WTC11 (cell line): ENCODE results near the gene DAB1. TPM values are rescaled to one million over a fixed set of nuclear protein-coding genes. Genes with fewer than 3 reads are reported as not detected.

Experiments used
- ATAC-seq: fragments of 200-7000 bp; cut with Tn5 transposase; 2 replicates; pipeline ENCODE4 v1.10.0; 2021; ENCODE audit warnings: mild to moderate bottlenecking, moderate library complexity
- CTCF ChIA-PET: fragments of 300-600 bp; sonication (Branson Sonifier 250); formaldehyde crosslinking; loops from one replicate; lab custom pipeline; 2021; ENCODE audit warnings: antibody characterized with exemption; lab: Charles Lee
- POLR2A ChIA-PET: fragments of 350-600 bp; sonication (Branson Sonifier 250); formaldehyde crosslinking; loops from one replicate; lab custom pipeline; 2021; ENCODE audit warnings: antibody characterized with exemption; lab: Charles Lee
- DNase-seq: peaks from one replicate; pipeline ENCODE4 v3.0.0; 2021; ENCODE audit warnings: low spot score
- H3K27ac Mint-ChIP-seq: 2 replicates; pipeline ENCODE4 v1.8.0; 2021; ENCODE audit warnings: mixed read lengths
- H3K27me3 Mint-ChIP-seq: 2 replicates; pipeline ENCODE4 v1.8.0; 2021; ENCODE audit warnings: low read depth, mild to moderate bottlenecking, moderate library complexity, mixed read lengths
- H3K36me3 Mint-ChIP-seq: 2 replicates; pipeline ENCODE4 v1.8.0; 2021; ENCODE audit warnings: mixed read lengths
- H3K4me1 Mint-ChIP-seq: 2 replicates; pipeline ENCODE4 v1.8.0; 2022; ENCODE audit warnings: mixed read lengths
- H3K4me3 Mint-ChIP-seq: 2 replicates; pipeline ENCODE4 v1.8.0; 2021; ENCODE audit warnings: mild to moderate bottlenecking, moderate library complexity, mixed read lengths
- H3K9me3 Mint-ChIP-seq: 2 replicates; pipeline ENCODE4 v1.8.0; 2021; ENCODE audit warnings: mixed read lengths
- EMX1 ChIP-seq: fragments of 250-450 bp; sonication (Bioruptor Pico); IDR thresholded peaks from 2 replicates; pipeline ENCODE4 v1.8.0; 2021; ENCODE audit warnings: mild to moderate bottlenecking
- ESRRA ChIP-seq: sonication (generic); formaldehyde crosslinking; IDR thresholded peaks from 2 replicates; pipeline ENCODE4 v1.8.1; 2022; ENCODE audit warnings: mild to moderate bottlenecking, missing genetic modification reagents, borderline replicate concordance
- ETV6 ChIP-seq: sonication (generic); formaldehyde crosslinking; IDR thresholded peaks from 2 replicates; pipeline ENCODE4 v1.8.1; 2022; ENCODE audit warnings: mild to moderate bottlenecking, missing genetic modification reagents
- FOXK1 ChIP-seq: sonication (generic); formaldehyde crosslinking; IDR thresholded peaks from 2 replicates; pipeline ENCODE4 v1.8.0; 2022; ENCODE audit warnings: mild to moderate bottlenecking, moderate library complexity, missing genetic modification reagents
- FOXP1 ChIP-seq: sonication (generic); formaldehyde crosslinking; IDR thresholded peaks from 2 replicates; pipeline ENCODE4 v1.8.0; 2022; ENCODE audit warnings: missing genetic modification reagents, mild to moderate bottlenecking, moderate library complexity, borderline replicate concordance
- GTF2I ChIP-seq: fragments of 250-450 bp; sonication (Bioruptor Pico); conservative IDR thresholded peaks from 2 replicates; pipeline ENCODE4 v1.4.0; 2021; ENCODE audit warnings: mild to moderate bottlenecking
- JUN ChIP-seq: sonication (generic); formaldehyde crosslinking; IDR thresholded peaks from 2 replicates; pipeline ENCODE4 v1.8.0; 2023; ENCODE audit warnings: mild to moderate bottlenecking, missing genetic modification reagents
- MXD4 ChIP-seq: fragments of 250-450 bp; sonication (Bioruptor Pico); IDR thresholded peaks from 2 replicates; pipeline ENCODE4 v1.8.0; 2021; ENCODE audit warnings: mild to moderate bottlenecking, moderate library complexity, borderline replicate concordance
- NFYB ChIP-seq: sonication (generic); formaldehyde crosslinking; conservative IDR thresholded peaks from 2 replicates; pipeline ENCODE4 v1.8.0; 2022; ENCODE audit warnings: low read depth, missing genetic modification reagents
- NR3C1 ChIP-seq: sonication (generic); formaldehyde crosslinking; conservative IDR thresholded peaks from 2 replicates; pipeline ENCODE4 v1.8.1; 2023; ENCODE audit warnings: low read depth, mild to moderate bottlenecking, missing genetic modification reagents
- TEAD1 ChIP-seq: sonication (generic); formaldehyde crosslinking; IDR thresholded peaks from 2 replicates; pipeline ENCODE4 v1.8.0; 2022; ENCODE audit warnings: mild to moderate bottlenecking, missing genetic modification reagents
- ZNF232 ChIP-seq: sonication (generic); formaldehyde crosslinking; IDR thresholded peaks from 2 replicates; pipeline ENCODE4 v1.8.0; 2022; ENCODE audit warnings: mild to moderate bottlenecking, missing genetic modification reagents
- ZNF671 ChIP-seq: fragments of 250-450 bp; sonication (Bioruptor Pico); IDR thresholded peaks from 2 replicates; pipeline ENCODE4 v1.8.0; 2021; ENCODE audit warnings: mild to moderate bottlenecking
- total RNA-seq: library from RNA; stranded (reverse); gene quantifications from 3 replicates; pipeline ENCODE4 v1.2.3, GENCODE V29; 2021
- TF ChIP-seq, protein P1 (sequence below): sonication (generic); formaldehyde crosslinking; IDR thresholded peaks from 2 replicates; pipeline ENCODE4 v1.8.1; 2023; ENCODE audit warnings: mild to moderate bottlenecking, missing genetic modification reagents
- TF ChIP-seq, protein P2 (sequence below): sonication (generic); formaldehyde crosslinking; IDR thresholded peaks from 2 replicates; pipeline ENCODE4 v1.8.1; 2023; ENCODE audit warnings: mild to moderate bottlenecking, moderate library complexity, missing genetic modification reagents
- TF ChIP-seq, protein P3 (sequence below): sonication (generic); formaldehyde crosslinking; IDR thresholded peaks from 2 replicates; pipeline ENCODE4 v1.8.0; 2023; ENCODE audit warnings: missing genetic modification reagents
- TF ChIP-seq, protein P4 (sequence below): sonication (generic); formaldehyde crosslinking; IDR thresholded peaks from 2 replicates; pipeline ENCODE4 v1.8.0; 2023; ENCODE audit warnings: mild to moderate bottlenecking, missing genetic modification reagents
- TF ChIP-seq, protein P5 (sequence below): sonication (generic); formaldehyde crosslinking; IDR thresholded peaks from 2 replicates; pipeline ENCODE4 v1.8.0; 2023; ENCODE audit warnings: missing genetic modification reagents, mild to moderate bottlenecking, borderline replicate concordance

The DAB1 gene
- total RNA-seq, 1 experiment from 2014 or later, result 10.7 TPM

DNA sequence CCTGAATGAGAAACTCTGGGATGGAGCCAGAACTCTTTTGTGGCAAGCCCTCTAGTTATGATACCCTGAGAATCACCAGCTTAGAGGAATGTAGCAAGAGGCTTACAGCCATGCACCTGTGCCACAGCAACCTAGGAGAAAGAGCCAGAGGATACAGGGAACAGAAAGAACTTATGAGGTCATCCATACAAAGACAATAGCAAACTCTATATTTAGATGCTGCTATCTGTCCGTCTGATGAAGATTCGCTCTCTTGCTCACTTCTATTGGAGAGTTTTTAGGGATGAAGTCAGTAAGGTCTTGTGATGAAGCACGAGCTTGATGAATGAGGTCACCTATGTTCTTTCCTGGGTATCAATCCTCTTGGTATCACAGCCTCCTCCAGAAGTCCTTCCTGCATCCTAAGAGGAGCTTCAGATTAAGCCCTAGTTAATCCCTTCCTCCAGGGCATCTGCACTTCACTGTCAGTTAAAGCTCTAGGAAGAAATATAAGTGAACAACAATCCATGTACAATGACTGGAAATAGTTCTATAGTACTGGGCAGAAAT is 185.6 kb downstream of the DAB1 start:
- CTCF ChIA-PET, result no interaction called here
- no peaks in the 10 kb centered on the region; the same call in 1 of the 2 replicates for H3K27me3 Mint-ChIP-seq
- no peaks in the 10 kb centered on the region for H3K36me3 Mint-ChIP-seq
- no peak for ATAC-seq
- no peak overlapping the region for H3K27ac Mint-ChIP-seq
- no peaks in the 10 kb centered on the region for H3K9me3 Mint-ChIP-seq
- TF ChIP-seq ZNF671, result no peak
- TF ChIP-seq EMX1, result no peak
- TF ChIP-seq, protein P1, sequence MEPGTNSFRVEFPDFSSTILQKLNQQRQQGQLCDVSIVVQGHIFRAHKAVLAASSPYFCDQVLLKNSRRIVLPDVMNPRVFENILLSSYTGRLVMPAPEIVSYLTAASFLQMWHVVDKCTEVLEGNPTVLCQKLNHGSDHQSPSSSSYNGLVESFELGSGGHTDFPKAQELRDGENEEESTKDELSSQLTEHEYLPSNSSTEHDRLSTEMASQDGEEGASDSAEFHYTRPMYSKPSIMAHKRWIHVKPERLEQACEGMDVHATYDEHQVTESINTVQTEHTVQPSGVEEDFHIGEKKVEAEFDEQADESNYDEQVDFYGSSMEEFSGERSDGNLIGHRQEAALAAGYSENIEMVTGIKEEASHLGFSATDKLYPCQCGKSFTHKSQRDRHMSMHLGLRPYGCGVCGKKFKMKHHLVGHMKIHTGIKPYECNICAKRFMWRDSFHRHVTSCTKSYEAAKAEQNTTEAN (CRISPR knock-in tag), result no peak
- no peak for TF ChIP-seq JUN (CRISPR knock-in tag)
- TF ChIP-seq, protein P2, sequence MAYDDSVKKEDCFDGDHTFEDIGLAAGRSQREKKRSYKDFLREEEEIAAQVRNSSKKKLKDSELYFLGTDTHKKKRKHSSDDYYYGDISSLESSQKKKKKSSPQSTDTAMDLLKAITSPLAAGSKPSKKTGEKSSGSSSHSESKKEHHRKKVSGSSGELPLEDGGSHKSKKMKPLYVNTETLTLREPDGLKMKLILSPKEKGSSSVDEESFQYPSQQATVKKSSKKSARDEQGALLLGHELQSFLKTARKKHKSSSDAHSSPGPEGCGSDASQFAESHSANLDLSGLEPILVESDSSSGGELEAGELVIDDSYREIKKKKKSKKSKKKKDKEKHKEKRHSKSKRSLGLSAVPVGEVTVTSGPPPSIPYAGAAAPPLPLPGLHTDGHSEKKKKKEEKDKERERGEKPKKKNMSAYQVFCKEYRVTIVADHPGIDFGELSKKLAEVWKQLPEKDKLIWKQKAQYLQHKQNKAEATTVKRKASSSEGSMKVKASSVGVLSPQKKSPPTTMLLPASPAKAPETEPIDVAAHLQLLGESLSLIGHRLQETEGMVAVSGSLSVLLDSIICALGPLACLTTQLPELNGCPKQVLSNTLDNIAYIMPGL (CRISPR knock-in tag), result no peak
- TF ChIP-seq MXD4 (CRISPR knock-in tag), result no peak
- no peak for TF ChIP-seq TEAD1 (CRISPR knock-in tag)
- TF ChIP-seq ESRRA, result no peak
- TF ChIP-seq NR3C1 (CRISPR knock-in tag), result no peak
- TF ChIP-seq FOXK1 (CRISPR knock-in tag), result no peak
- TF ChIP-seq, protein P3, sequence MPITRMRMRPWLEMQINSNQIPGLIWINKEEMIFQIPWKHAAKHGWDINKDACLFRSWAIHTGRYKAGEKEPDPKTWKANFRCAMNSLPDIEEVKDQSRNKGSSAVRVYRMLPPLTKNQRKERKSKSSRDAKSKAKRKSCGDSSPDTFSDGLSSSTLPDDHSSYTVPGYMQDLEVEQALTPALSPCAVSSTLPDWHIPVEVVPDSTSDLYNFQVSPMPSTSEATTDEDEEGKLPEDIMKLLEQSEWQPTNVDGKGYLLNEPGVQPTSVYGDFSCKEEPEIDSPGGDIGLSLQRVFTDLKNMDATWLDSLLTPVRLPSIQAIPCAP (CRISPR knock-in tag), result no peak
- TF ChIP-seq NFYB (CRISPR knock-in tag), result no peak
- TF ChIP-seq, protein P4, sequence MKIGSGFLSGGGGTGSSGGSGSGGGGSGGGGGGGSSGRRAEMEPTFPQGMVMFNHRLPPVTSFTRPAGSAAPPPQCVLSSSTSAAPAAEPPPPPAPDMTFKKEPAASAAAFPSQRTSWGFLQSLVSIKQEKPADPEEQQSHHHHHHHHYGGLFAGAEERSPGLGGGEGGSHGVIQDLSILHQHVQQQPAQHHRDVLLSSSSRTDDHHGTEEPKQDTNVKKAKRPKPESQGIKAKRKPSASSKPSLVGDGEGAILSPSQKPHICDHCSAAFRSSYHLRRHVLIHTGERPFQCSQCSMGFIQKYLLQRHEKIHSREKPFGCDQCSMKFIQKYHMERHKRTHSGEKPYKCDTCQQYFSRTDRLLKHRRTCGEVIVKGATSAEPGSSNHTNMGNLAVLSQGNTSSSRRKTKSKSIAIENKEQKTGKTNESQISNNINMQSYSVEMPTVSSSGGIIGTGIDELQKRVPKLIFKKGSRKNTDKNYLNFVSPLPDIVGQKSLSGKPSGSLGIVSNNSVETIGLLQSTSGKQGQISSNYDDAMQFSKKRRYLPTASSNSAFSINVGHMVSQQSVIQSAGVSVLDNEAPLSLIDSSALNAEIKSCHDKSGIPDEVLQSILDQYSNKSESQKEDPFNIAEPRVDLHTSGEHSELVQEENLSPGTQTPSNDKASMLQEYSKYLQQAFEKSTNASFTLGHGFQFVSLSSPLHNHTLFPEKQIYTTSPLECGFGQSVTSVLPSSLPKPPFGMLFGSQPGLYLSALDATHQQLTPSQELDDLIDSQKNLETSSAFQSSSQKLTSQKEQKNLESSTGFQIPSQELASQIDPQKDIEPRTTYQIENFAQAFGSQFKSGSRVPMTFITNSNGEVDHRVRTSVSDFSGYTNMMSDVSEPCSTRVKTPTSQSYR (CRISPR knock-in tag), result no peak
- no peak for TF ChIP-seq ZNF232 (CRISPR knock-in tag)
- TF ChIP-seq FOXP1 (CRISPR knock-in tag), result no peak
- TF ChIP-seq, protein P5, sequence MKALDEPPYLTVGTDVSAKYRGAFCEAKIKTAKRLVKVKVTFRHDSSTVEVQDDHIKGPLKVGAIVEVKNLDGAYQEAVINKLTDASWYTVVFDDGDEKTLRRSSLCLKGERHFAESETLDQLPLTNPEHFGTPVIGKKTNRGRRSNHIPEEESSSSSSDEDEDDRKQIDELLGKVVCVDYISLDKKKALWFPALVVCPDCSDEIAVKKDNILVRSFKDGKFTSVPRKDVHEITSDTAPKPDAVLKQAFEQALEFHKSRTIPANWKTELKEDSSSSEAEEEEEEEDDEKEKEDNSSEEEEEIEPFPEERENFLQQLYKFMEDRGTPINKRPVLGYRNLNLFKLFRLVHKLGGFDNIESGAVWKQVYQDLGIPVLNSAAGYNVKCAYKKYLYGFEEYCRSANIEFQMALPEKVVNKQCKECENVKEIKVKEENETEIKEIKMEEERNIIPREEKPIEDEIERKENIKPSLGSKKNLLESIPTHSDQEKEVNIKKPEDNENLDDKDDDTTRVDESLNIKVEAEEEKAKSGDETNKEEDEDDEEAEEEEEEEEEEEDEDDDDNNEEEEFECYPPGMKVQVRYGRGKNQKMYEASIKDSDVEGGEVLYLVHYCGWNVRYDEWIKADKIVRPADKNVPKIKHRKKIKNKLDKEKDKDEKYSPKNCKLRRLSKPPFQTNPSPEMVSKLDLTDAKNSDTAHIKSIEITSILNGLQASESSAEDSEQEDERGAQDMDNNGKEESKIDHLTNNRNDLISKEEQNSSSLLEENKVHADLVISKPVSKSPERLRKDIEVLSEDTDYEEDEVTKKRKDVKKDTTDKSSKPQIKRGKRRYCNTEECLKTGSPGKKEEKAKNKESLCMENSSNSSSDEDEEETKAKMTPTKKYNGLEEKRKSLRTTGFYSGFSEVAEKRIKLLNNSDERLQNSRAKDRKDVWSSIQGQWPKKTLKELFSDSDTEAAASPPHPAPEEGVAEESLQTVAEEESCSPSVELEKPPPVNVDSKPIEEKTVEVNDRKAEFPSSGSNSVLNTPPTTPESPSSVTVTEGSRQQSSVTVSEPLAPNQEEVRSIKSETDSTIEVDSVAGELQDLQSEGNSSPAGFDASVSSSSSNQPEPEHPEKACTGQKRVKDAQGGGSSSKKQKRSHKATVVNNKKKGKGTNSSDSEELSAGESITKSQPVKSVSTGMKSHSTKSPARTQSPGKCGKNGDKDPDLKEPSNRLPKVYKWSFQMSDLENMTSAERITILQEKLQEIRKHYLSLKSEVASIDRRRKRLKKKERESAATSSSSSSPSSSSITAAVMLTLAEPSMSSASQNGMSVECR (CRISPR knock-in tag), result no peak
- no peak for TF ChIP-seq GTF2I (CRISPR knock-in tag)
- TF ChIP-seq ETV6, result no peak
- no peak overlapping the region for H3K4me3 Mint-ChIP-seq
- DNase-seq, result no peak
- POLR2A ChIA-PET, result no interaction called here
- H3K4me1 Mint-ChIP-seq, result peaks cover 10% of the 10 kb centered on the region
